ENCODE measurements around the gene P4HB. TPM values are rescaled to one million over a fixed set of nuclear protein-coding genes. Genes with fewer than 3 reads are reported as not detected.

The P4HB gene
- total and polyA plus RNA-seq, 12 donors, result 546 to 2,717 (median 934) TPM

GRCh38 chr17:81867170-81867990 is 7.0 kb upstream of the P4HB start:
- Histone ChIP-seq H3K9me3 (replicated peaks in 1 of 3) (no peaks in the 10 kb centered on the region), H3K4me1 (replicated peaks in 1 of 2) (peaks cover 24 to 48% of the 10 kb centered on the region in 2 donors), H3K27me3 (no peaks in the 10 kb centered on the region), H3K27ac (peak overlapping the region; percentile 47 to 100 (median 92)), H3K4me3 (no peak overlapping the region), H3K36me3 (replicated peaks in 1 of 2) (peaks cover 0 to 25% of the 10 kb centered on the region in 2 donors)
- peak in 6 of 7 donors; percentile 74 to 87 (median 80) for DNase-seq
- WGBS, 4 donors, result 18 to 29% (median 24%) methylated on average over 6 to 23 of the region's 23 CpGs
- intact Hi-C loops (cut with DNase I), result no loop called here
- no peak for TF ChIP-seq CTCF (IDR thresholded peaks at IDR 0.05)
- peak; percentile 27 to 50 for TF ChIP-seq POLR2A (IDR thresholded peaks at IDR 0.05)

GRCh38 chr17:81866440-81867169 is 6.3 kb upstream of the P4HB start:
- 58 to 81% (median 65%) methylated on average over 11 to 18 of the region's 18 CpGs for WGBS, 4 donors
- Histone ChIP-seq H3K27me3 (no peaks in the 10 kb centered on the region), H3K4me1 (replicated peaks in 1 of 2) (peaks cover 26 to 50% of the 10 kb centered on the region in 2 donors), H3K9me3 (replicated peaks in 1 of 3) (no peaks in the 10 kb centered on the region), H3K27ac (peak overlapping the region in 4 of 5 donors; percentile 86 to 100 (median 96)), H3K4me3 (no peak overlapping the region), H3K36me3 (replicated peaks in 1 of 2) (peaks cover 0 to 25% of the 10 kb centered on the region in 2 donors)
- TF ChIP-seq POLR2A (IDR thresholded peaks at IDR 0.05) (no peak), CTCF (IDR thresholded peaks at IDR 0.05) (no peak)
- DNase-seq, result peak in 1 of 7 donors; percentile 40
- intact Hi-C loops (cut with DNase I), result no loop called here

GRCh38 chr17:81865733-81866439 is 5.6 kb upstream of the P4HB start:
- Histone ChIP-seq H3K9me3 (replicated peaks in 1 of 3) (no peaks in the 10 kb centered on the region), H3K27me3 (no peaks in the 10 kb centered on the region), H3K4me1 (replicated peaks in 1 of 2) (peaks cover 28 to 50% of the 10 kb centered on the region in 2 donors), H3K4me3 (no peak overlapping the region), H3K36me3 (replicated peaks in 1 of 2) (peaks cover 0 to 25% of the 10 kb centered on the region in 2 donors), H3K27ac (peak overlapping the region in 2 of 5 donors; percentile 99 to 100)
- peak in 2 of 7 donors; percentile 54 to 78 for DNase-seq
- no peak for TF ChIP-seq POLR2A (IDR thresholded peaks at IDR 0.05)
- no peak for TF ChIP-seq CTCF (IDR thresholded peaks at IDR 0.05)
- 68 to 79% (median 77%) methylated on average over 9 to 18 of the region's 18 CpGs for WGBS, 4 donors
- intact Hi-C loops (cut with DNase I), result no loop called here

- H3K36me3 ChIP-seq (replicated peaks in 1 of 2), result peaks cover 0 to 25% of the 10 kb centered on the region in 2 donors
- 91 to 95% (median 92%) methylated on average over 7 to 8 of the region's 8 CpGs for WGBS, 4 donors
- intact Hi-C loops (cut with DNase I), result no loop called here
These were observed 5.0 kb upstream of the P4HB start for GRCh38 chr17:81865358-81865732.

More at GRCh38 chr17:81865358-81865732, 5.0 kb upstream of the P4HB start:
- peaks cover 28 to 50% of the 10 kb centered on the region in 2 donors for H3K4me1 ChIP-seq (replicated peaks in 1 of 2)
- no peaks in the 10 kb centered on the region for H3K27me3 ChIP-seq
- TF ChIP-seq POLR2A (IDR thresholded peaks at IDR 0.05), result no peak
- TF ChIP-seq CTCF (IDR thresholded peaks at IDR 0.05), result no peak
- peak in 1 of 7 donors; percentile 29 for DNase-seq
- no peaks in the 10 kb centered on the region for H3K9me3 ChIP-seq (replicated peaks in 1 of 3)
- no peak overlapping the region for H3K4me3 ChIP-seq
- no peak overlapping the region for H3K27ac ChIP-seq
